Neutrophil (primary cell): Measurements from ENCODE around the gene NUDT14.

Source experiments
- H3K27ac ChIP-seq: fragments of 200-600 bp; sonication (generic); 2 replicates; pipeline ENCODE4 v1.5.1; 2016; ENCODE audit warnings: mild to moderate bottlenecking, moderate library complexity
- H3K27me3 ChIP-seq: fragments of 200-600 bp; sonication (generic); 2 replicates; pipeline ENCODE4 v1.6.0; 2016; ENCODE audit warnings: mild to moderate bottlenecking
- H3K36me3 ChIP-seq: fragments of 200-600 bp; sonication (generic); 2 replicates; pipeline ENCODE4 v1.5.1; 2017
- H3K4me1 ChIP-seq, 2 experiments: fragments of 200-600 bp in 1 of 2; sonication (generic) in 1 of 2; 1 replicate in 1 of 2; 2 replicates in 1 of 2; pipeline versions ENCODE4 v1.5.1 to v1.6.1; 2013 to 2016; ENCODE audit warnings: low read depth in 1 of 2, low read length in 1 of 2, mild to moderate bottlenecking in 1 of 2, moderate library complexity in 1 of 2; ENCODE audit not compliant: control insufficient read depth in 1 of 2, insufficient read depth in 1 of 2
- H3K4me3 ChIP-seq, 2 experiments: fragments of 200-600 bp in 1 of 2; sonication (generic) in 1 of 2; 1 replicate in 1 of 2; 2 replicates in 1 of 2; pipeline ENCODE4 v1.5.1; 2013 to 2016; ENCODE audit warnings: low read depth in 1 of 2, low read length in 1 of 2, mild to moderate bottlenecking in 1 of 2, moderate library complexity in 1 of 2
- H3K9me3 ChIP-seq: fragments of 200-600 bp; sonication (generic); 2 replicates; pipeline ENCODE4 v1.5.1; 2016
- CTCF ChIP-seq: fragments of 200-600 bp; sonication (generic); IDR thresholded peaks from 2 replicates; pipeline ENCODE4 v1.5.1; 2016; ENCODE audit warnings: antibody characterized with exemption

The NUDT14 gene

DNA sequence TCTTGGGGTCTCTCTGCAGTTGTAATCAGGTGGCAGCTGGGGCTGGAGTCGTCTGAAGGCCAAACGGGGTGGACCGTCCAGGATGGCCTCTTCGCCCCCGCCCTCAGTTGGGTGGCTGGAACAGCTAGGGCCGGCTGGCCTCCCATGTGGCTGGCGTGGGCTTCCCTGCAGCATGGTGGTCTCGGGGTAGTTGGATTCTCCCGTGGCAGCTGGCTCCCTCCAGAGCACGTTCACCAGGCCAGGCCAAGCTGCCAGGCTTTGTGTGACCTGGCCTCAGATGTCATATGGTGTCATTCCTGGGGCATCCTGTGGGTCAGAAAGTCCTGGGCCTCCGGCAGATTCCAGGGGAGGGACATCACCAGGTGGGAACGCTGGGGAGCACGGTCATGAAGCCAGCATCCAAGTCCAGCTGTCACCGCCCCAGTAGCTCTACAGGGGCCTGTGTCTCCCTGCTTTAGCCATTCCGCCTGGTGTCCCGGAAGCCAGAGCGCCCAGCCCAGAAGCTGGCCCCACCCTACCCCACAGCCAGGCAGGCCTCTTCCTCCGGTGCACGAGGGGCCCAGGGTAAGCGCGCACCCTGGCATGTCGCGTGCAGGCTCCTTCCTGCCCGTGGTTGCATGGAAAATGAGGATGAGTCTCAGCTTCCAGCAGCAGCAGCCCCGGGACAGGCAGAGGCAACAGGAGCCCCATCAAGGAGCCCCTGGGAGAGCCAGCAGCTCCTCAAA lies 1.3 kb upstream of the NUDT14 start:
- no peaks in the 10 kb centered on the region for H3K36me3 ChIP-seq
- peaks cover 4 to 7% of the 10 kb centered on the region in 2 experiments for H3K4me1 ChIP-seq
- H3K27me3 ChIP-seq, result peaks cover 85% of the 10 kb centered on the region
- TF ChIP-seq CTCF, result no peak
- no peak overlapping the region for H3K27ac ChIP-seq
- H3K9me3 ChIP-seq, result no peaks in the 10 kb centered on the region
- no peak overlapping the region for H3K4me3 ChIP-seq

- TF ChIP-seq CTCF, result no peak
- Histone ChIP-seq H3K27me3 (peaks cover 91% of the 10 kb centered on the region), H3K9me3 (no peaks in the 10 kb centered on the region), H3K27ac (no peak overlapping the region), H3K36me3 (no peaks in the 10 kb centered on the region), H3K4me1 (peaks cover 4 to 7% of the 10 kb centered on the region in 2 experiments), H3K4me3 (no peak overlapping the region)
Measured at GRCh38 chr14:105181549-105182295, 610 bp upstream of the NUDT14 start.

GRCh38 chr14:105179191-105179590 lies 1.9 kb downstream of the NUDT14 start:
- H3K27ac ChIP-seq, result no peak overlapping the region

GRCh38 chr14:105178868-105179140 lies 2.3 kb downstream of the NUDT14 start:
- peaks cover 99% of the 10 kb centered on the region for H3K27me3 ChIP-seq
- TF ChIP-seq CTCF, result no peak
- no peaks in the 10 kb centered on the region for H3K36me3 ChIP-seq
- H3K4me3 ChIP-seq, result no peak overlapping the region
- H3K9me3 ChIP-seq, result no peaks in the 10 kb centered on the region
- H3K4me1 ChIP-seq, result peaks cover 4 to 7% of the 10 kb centered on the region in 2 experiments
- H3K27ac ChIP-seq, result no peak overlapping the region

More at GRCh38 chr14:105179191-105179590, 1.9 kb downstream of the NUDT14 start:
- Histone ChIP-seq H3K4me3 (no peak overlapping the region), H3K4me1 (peaks cover 4 to 7% of the 10 kb centered on the region in 2 experiments), H3K9me3 (no peaks in the 10 kb centered on the region), H3K36me3 (no peaks in the 10 kb centered on the region), H3K27me3 (peaks cover 99% of the 10 kb centered on the region)
- TF ChIP-seq CTCF, result no peak

GRCh38 chr14:105178069-105178867 lies 2.8 kb downstream of the NUDT14 start:
- no peak for TF ChIP-seq CTCF
- no peak overlapping the region for H3K27ac ChIP-seq
- H3K4me1 ChIP-seq, result peaks cover 4 to 7% of the 10 kb centered on the region in 2 experiments
- H3K36me3 ChIP-seq, result no peaks in the 10 kb centered on the region
- no peaks in the 10 kb centered on the region for H3K9me3 ChIP-seq
- no peak overlapping the region for H3K4me3 ChIP-seq
- peaks cover 99% of the 10 kb centered on the region for H3K27me3 ChIP-seq
